Right cardiac atrium (tissue), 5 donors: Measurements from ENCODE around the gene TMEM138. TPM values are rescaled to one million over a fixed set of nuclear protein-coding genes. Genes with fewer than 3 reads are reported as not detected.
"Not testable (repeated sequence)": the region's sequence is repeated elsewhere in the genome, so short reads cannot be mapped to it uniquely, and the experiment has no call there.

ENCODE experiments used
- ATAC-seq, 2 donors: fragments of 200-7000 bp; cut with Tn5 transposase; one replicate each; pipeline versions ENCODE4 v1.8.0 to v1.9.1; 2020; ENCODE audit warnings: moderate library complexity in 2 of 2, mild to moderate bottlenecking in 1 of 2
- DNase-seq, 3 donors: peaks; one replicate each; pipeline ENCODE4 v3.0.0-alpha.2; 2020
- H3K27ac ChIP-seq: one replicate; pipeline ENCODE4 v1.5.1; 2013; ENCODE audit warnings: mild to moderate bottlenecking, low read length, control low read depth, moderate library complexity
- H3K27me3 ChIP-seq: one replicate; pipeline ENCODE4 v1.6.1; 2013; ENCODE audit not compliant: control insufficient read depth, insufficient read depth
- H3K4me1 ChIP-seq: one replicate; pipeline ENCODE4 v1.6.1; 2013; ENCODE audit warnings: low read length; ENCODE audit not compliant: control insufficient read depth, insufficient read depth
- H3K4me3 ChIP-seq: one replicate; pipeline ENCODE4 v1.5.1; 2013; ENCODE audit warnings: low read length, control low read depth
- H3K9me3 ChIP-seq: one replicate; pipeline ENCODE4 v1.6.1; 2013; ENCODE audit warnings: low read length; ENCODE audit not compliant: control insufficient read depth
- WGBS: extraction: QIAGEN DNeasy Blood & Tissue Kit; methylation state at CpG from one replicate; pipeline ENCODE4 v1.1.7; 2013; 5-methylcytosine and 5-hydroxymethylcytosine counted together
- intact Hi-C, 4 donors: fragments of 100-400 bp; cut with DNase I; formaldehyde crosslinking; loops; one replicate each; pipeline versions ENCODE4 v1.11.0 to v1.14.0; 2022 to 2023
- polyA plus RNA-seq: library from polyadenylated mRNA; stranded (reverse); fragments of 200-250 nt; gene quantifications from one replicate; pipeline ENCODE4 v1.2.3, GENCODE V29; 2013
- total RNA-seq, 4 donors: library from RNA; stranded (reverse); fragmentation: NEBNext Ultra II Directional; extraction: Animal tissue kit (Norgen Biotek cat#: 25700); gene quantifications; one replicate each; pipeline ENCODE4 v1.2.1, GENCODE V29; 2021
- donor health status: healthy with polysubstance abuse.
- donor health status: DM: no; HTN: yes; CAD: no.
- donor health status: DM: no; HTN: no; CAD: no.
- donor health status: DM: no; HTN: yes; CAD: no; lungs with severe emphysema.
- donor health status: DM: yes; HTN: yes; CAD: no.

The TMEM138 gene
- total and polyA plus RNA-seq, 5 donors = 23.9 to 27.4 (median 26.9) TPM

GRCh38 chr11:61368646-61369045, 6.5 kb downstream of the TMEM138 start:
- Histone ChIP-seq H3K4me3 (no peak overlapping the region), H3K27me3 (no peaks in the 10 kb centered on the region), H3K9me3 (no peaks in the 10 kb centered on the region), H3K27ac (no peak overlapping the region), H3K4me1 (peaks cover 4% of the 10 kb centered on the region)
- WGBS = 80% methylated on average over 7 of the region's 7 CpGs
- intact Hi-C loops = no loop called here
- DNase-seq (no peak), ATAC-seq (no peak)

DNA sequence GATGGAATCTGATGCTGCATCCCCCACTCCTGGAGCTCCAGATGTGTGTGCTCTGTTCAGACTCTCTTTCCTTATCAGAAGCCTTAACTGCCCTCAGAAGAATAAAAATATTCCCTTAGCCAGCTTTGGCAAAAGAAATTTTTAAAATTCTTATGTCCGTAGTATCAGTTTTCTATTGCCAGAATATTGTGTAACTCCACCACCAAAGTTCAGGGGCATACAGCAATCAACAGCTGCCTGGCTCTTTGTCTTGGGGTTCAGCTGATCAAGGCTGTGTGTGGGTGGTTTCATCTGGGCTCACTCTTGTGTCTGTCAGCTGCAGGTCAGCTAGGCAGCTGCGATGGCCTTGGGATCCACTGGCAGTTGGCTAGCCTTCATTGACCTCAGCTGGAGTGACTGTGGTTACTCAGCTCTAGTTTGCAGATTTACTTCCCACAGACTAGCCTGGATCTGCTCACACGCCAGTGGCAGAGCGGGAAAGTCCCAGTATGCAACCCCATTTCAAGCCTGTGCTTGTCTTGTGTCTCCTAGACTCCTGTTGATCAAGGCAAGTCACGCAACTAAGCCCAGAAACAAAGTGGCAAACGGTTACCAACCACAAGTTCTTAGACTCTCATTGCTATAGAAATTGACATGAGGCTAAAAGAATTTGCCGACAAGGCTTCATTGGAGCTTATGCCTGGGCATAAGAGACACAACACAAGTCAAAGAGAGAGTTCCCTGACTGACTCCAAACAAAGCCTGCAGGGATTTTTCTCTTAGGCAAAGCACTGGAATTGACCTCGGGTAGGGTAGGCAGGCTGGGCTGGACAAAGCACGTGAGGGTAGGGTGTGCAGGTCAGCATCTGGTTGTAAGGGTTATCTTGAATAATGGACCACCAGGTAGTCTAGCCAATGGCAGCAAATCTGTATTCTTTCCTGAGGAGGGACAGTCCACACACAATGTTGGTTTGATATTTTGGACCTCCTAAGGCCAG, 7.5 kb downstream of the TMEM138 start:
- peaks cover 4% of the 10 kb centered on the region for H3K4me1 ChIP-seq
- intact Hi-C loops = no loop called here
- H3K9me3 ChIP-seq = no peaks in the 10 kb centered on the region
- no peaks in the 10 kb centered on the region for H3K27me3 ChIP-seq
- H3K27ac ChIP-seq = peak overlapping the region; percentile 67
- DNase-seq = peak; percentile 60 to 80 (median 76)
- WGBS = 77% methylated on average over 9 of the region's 9 CpGs
- no peak overlapping the region for H3K4me3 ChIP-seq
- ATAC-seq = peak; percentile 91 to 92

- Histone ChIP-seq H3K4me1 (peaks cover 4% of the 10 kb centered on the region), H3K9me3 (no peaks in the 10 kb centered on the region), H3K4me3 (no peak overlapping the region), H3K27me3 (no peaks in the 10 kb centered on the region), H3K27ac (peak overlapping the region; percentile 67)
- 93% methylated on average over 8 of the region's 8 CpGs for WGBS
- DNase-seq = no peak
- intact Hi-C loops = no loop called here
- ATAC-seq = no peak
Observed at GRCh38 chr11:61370349-61371005, 8.3 kb downstream of the TMEM138 start.

- ATAC-seq (no peak), DNase-seq (no peak)
- Histone ChIP-seq H3K4me3 (no peak overlapping the region), H3K27ac (no peak overlapping the region), H3K4me1 (peaks cover 4% of the 10 kb centered on the region), H3K27me3 (no peaks in the 10 kb centered on the region), H3K9me3 (no peaks in the 10 kb centered on the region)
- 82% methylated on average over 8 of the region's 8 CpGs for WGBS
- intact Hi-C loops = no loop called here
Observed at GRCh38 chr11:61372659-61373420, 10.7 kb downstream of the TMEM138 start.

- WGBS = 78% methylated on average over 6 of the region's 6 CpGs
- intact Hi-C loops = no loop called here
- no peak overlapping the region for H3K27ac ChIP-seq
Observed at GRCh38 chr11:61375761-61376108, 13.6 kb downstream of the TMEM138 start.

GRCh38 chr11:61377461-61378160, 15.4 kb downstream of the TMEM138 start:
- Histone ChIP-seq H3K4me3 (no peak overlapping the region), H3K4me1 (no peaks in the 10 kb centered on the region), H3K27me3 (no peaks in the 10 kb centered on the region), H3K27ac (no peak overlapping the region), H3K9me3 (no peaks in the 10 kb centered on the region)
- no peak for ATAC-seq
- DNase-seq = no peak
- WGBS = 97% methylated on average over 6 of the region's 6 CpGs
- intact Hi-C loops = no loop called here

More at GRCh38 chr11:61375761-61376108, 13.6 kb downstream of the TMEM138 start:
- H3K4me3 ChIP-seq = no peak overlapping the region
- no peaks in the 10 kb centered on the region for H3K4me1 ChIP-seq
- H3K9me3 ChIP-seq = no peaks in the 10 kb centered on the region
- DNase-seq (no peak), ATAC-seq (no peak)
- H3K27me3 ChIP-seq = no peaks in the 10 kb centered on the region

GRCh38 chr11:61378713-61379313, 16.6 kb downstream of the TMEM138 start:
- 73% methylated on average over 5 of the region's 5 CpGs for WGBS
- peak in 1 of 3 donors; percentile 36 for DNase-seq
- Histone ChIP-seq H3K4me3 (no peak overlapping the region), H3K27me3 (no peaks in the 10 kb centered on the region), H3K27ac (peak overlapping the region; percentile 96), H3K4me1 (no peaks in the 10 kb centered on the region), H3K9me3 (no peaks in the 10 kb centered on the region)
- intact Hi-C loops = no loop called here
- peak; percentile 90 to 94 for ATAC-seq

DNA sequence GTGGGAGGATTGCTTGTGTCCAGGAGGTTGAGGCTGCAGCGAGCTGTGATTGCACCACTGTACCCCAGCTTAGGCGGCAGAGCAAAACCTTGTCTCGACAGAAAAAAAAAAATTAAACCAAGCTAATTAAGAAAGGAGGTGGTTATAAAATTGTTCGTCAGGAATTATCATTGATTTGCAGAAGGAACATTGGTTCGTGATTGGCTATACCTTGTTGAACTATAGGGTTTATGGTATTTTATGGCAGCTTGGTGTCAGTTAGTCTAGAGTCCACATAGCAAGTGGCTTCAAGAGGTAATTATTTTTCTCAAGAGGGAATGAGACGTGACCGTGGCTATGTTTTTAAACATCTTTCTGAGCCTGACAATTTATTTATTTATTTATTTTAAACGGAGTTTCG, 18.7 kb downstream of the TMEM138 start:
- no peaks in the 10 kb centered on the region for H3K9me3 ChIP-seq
- intact Hi-C loops = loop anchor here in 3 of 4 donors (5.0 to 10.0 kb wide), 2 partner anchors 44 to 126 kb away; no protein-coding TSS in a partner anchor
- 96% methylated on average over 9 of the region's 9 CpGs for WGBS
- H3K4me1 ChIP-seq = no peaks in the 10 kb centered on the region
- ATAC-seq = no peak
- no peak for DNase-seq
- no peak overlapping the region for H3K27ac ChIP-seq
- H3K27me3 ChIP-seq = no peaks in the 10 kb centered on the region
- H3K4me3 ChIP-seq = no peak overlapping the region

DNA sequence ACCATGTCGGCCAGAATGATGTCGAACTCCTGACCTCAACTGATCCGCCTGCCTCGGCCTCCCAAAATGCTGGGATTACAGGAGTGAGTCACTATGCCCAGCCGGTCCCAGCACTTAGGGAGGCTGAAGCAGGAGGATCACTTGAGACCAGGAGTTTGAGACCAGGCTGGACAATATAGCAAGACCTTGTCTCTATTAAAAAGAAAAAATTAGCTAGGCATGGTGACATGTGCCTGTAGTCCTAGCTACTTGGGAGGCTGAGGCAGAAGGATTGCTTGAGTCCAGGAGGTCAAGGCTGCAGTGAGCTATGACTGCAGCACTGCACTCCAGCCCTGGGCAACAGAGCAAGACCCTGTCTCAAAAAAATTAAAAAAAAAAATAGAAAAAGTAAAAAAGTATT, 21.7 kb downstream of the TMEM138 start:
- not testable (repeated sequence) for H3K27ac ChIP-seq, ATAC-seq, H3K4me1 ChIP-seq, H3K27me3 ChIP-seq, H3K9me3 ChIP-seq, DNase-seq, H3K4me3 ChIP-seq
- intact Hi-C loops = loop anchor here (2.0 to 10.0 kb wide), 3 partner anchors 47 to 129 kb away; no protein-coding TSS in a partner anchor
- WGBS = 93% methylated on average over 5 of the region's 5 CpGs
